Measurements from ENCODE around the gene FAM124A. TPM values are rescaled to one million over a fixed set of nuclear protein-coding genes. Genes with fewer than 3 reads are reported as not detected.

FAM124A gene
- total and polyA plus RNA-seq, 2 experiments from 2014 or later: 37.7 to 109 TPM

DNA sequence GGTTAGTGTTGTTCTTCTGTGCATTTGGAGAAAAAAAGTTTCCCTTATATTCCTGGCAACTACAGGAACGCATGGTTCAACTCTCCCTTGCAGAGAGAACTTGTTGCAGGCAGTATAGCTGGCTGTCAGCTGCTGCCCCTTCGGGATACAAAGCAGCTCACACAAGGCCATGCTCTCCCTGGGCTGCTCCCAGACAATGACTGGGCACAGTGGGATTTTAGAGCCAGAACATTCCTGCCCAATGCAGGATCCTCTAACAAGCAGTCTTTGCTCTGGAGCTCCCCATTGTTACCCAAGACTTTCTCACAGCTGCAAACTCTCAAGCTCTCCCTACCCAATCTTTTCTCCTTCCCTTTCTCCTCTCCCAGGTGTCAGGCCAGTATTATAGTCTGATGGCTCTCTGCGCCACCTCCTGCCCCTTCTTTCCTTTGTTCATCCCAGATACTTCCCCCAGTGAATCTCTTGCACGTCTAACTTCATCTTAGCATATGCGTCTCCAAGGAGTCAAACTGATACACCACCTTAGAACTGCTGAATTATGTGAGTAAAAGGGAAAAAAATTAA is 89.8 kb downstream of the FAM124A start:
- peak; percentile 95 for ATAC-seq

More for the DNA sequence above, 89.8 kb downstream of the FAM124A start:
- Mint-ChIP-seq H3K4me1 (peaks cover 31% of the 10 kb centered on the region), H3K27me3 (ENCODE audit: insufficient read depth, low read depth, poor library complexity) (peaks cover 11% of the 10 kb centered on the region), H3K36me3 (ENCODE audit: low read depth) (peaks cover 3% of the 10 kb centered on the region; the same call in 2 of the 3 replicates), H3K4me3 (no peak overlapping the region; the same call in 2 of the 3 replicates), H3K9me3 (peaks cover 3% of the 10 kb centered on the region; the same call in 2 of the 3 replicates), H3K27ac (peak overlapping the region; percentile 49)
- DNase-seq (ENCODE audit: low spot score): no peak
- Histone ChIP-seq H3K4me3 (no peak overlapping the region), H3K27ac (ENCODE audit: low read depth) (no peak overlapping the region), H3K36me3 (ENCODE audit: insufficient read depth) (no peaks in the 10 kb centered on the region), H3F3A (replicated peaks; ENCODE audit: low read depth) (no peaks in the 10 kb centered on the region), H3K4me2 (no peak overlapping the region), H3K4me1 (ENCODE audit: insufficient read depth) (peaks cover 25% of the 10 kb centered on the region), H3K27me3 (ENCODE audit: insufficient read depth) (no peaks in the 10 kb centered on the region), H2AFZ (no peak overlapping the region), H3K79me2 (replicated peaks; ENCODE audit: insufficient read depth) (no peaks in the 10 kb centered on the region), H3K9me2 (ENCODE audit: insufficient read depth) (0 out of 2 replicates have a peak, but pooled peaks cover 4% of the 10 kb centered on the region), H4K20me1 (replicated peaks; ENCODE audit: insufficient read depth) (no peaks in the 10 kb centered on the region)
- no peak for TF ChIP-seq NANOG (IDR thresholded peaks at IDR 0.05; ENCODE audit: borderline replicate concordance)
- no peak for TF ChIP-seq STAT1 (IDR thresholded peaks at IDR 0.05; ENCODE audit: unreplicated experiment)
- TF ChIP-seq JUNB (IDR thresholded peaks at IDR 0.05; ENCODE audit: unreplicated experiment): no peak
- no peak for TF ChIP-seq ZNF331 (CRISPR knock-in tag; IDR thresholded peaks at IDR 0.05; ENCODE audit: low read depth)
- TF ChIP-seq, protein P1, sequence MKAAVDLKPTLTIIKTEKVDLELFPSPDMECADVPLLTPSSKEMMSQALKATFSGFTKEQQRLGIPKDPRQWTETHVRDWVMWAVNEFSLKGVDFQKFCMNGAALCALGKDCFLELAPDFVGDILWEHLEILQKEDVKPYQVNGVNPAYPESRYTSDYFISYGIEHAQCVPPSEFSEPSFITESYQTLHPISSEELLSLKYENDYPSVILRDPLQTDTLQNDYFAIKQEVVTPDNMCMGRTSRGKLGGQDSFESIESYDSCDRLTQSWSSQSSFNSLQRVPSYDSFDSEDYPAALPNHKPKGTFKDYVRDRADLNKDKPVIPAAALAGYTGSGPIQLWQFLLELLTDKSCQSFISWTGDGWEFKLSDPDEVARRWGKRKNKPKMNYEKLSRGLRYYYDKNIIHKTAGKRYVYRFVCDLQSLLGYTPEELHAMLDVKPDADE (IDR thresholded peaks at IDR 0.05): no peak
- TF ChIP-seq ZNF114 (CRISPR knock-in tag; IDR thresholded peaks at IDR 0.05): no peak
- TF ChIP-seq POLR2AphosphoS5 (IDR thresholded peaks at IDR 0.05; ENCODE audit: low read depth): no peak
- TF ChIP-seq, protein P2, sequence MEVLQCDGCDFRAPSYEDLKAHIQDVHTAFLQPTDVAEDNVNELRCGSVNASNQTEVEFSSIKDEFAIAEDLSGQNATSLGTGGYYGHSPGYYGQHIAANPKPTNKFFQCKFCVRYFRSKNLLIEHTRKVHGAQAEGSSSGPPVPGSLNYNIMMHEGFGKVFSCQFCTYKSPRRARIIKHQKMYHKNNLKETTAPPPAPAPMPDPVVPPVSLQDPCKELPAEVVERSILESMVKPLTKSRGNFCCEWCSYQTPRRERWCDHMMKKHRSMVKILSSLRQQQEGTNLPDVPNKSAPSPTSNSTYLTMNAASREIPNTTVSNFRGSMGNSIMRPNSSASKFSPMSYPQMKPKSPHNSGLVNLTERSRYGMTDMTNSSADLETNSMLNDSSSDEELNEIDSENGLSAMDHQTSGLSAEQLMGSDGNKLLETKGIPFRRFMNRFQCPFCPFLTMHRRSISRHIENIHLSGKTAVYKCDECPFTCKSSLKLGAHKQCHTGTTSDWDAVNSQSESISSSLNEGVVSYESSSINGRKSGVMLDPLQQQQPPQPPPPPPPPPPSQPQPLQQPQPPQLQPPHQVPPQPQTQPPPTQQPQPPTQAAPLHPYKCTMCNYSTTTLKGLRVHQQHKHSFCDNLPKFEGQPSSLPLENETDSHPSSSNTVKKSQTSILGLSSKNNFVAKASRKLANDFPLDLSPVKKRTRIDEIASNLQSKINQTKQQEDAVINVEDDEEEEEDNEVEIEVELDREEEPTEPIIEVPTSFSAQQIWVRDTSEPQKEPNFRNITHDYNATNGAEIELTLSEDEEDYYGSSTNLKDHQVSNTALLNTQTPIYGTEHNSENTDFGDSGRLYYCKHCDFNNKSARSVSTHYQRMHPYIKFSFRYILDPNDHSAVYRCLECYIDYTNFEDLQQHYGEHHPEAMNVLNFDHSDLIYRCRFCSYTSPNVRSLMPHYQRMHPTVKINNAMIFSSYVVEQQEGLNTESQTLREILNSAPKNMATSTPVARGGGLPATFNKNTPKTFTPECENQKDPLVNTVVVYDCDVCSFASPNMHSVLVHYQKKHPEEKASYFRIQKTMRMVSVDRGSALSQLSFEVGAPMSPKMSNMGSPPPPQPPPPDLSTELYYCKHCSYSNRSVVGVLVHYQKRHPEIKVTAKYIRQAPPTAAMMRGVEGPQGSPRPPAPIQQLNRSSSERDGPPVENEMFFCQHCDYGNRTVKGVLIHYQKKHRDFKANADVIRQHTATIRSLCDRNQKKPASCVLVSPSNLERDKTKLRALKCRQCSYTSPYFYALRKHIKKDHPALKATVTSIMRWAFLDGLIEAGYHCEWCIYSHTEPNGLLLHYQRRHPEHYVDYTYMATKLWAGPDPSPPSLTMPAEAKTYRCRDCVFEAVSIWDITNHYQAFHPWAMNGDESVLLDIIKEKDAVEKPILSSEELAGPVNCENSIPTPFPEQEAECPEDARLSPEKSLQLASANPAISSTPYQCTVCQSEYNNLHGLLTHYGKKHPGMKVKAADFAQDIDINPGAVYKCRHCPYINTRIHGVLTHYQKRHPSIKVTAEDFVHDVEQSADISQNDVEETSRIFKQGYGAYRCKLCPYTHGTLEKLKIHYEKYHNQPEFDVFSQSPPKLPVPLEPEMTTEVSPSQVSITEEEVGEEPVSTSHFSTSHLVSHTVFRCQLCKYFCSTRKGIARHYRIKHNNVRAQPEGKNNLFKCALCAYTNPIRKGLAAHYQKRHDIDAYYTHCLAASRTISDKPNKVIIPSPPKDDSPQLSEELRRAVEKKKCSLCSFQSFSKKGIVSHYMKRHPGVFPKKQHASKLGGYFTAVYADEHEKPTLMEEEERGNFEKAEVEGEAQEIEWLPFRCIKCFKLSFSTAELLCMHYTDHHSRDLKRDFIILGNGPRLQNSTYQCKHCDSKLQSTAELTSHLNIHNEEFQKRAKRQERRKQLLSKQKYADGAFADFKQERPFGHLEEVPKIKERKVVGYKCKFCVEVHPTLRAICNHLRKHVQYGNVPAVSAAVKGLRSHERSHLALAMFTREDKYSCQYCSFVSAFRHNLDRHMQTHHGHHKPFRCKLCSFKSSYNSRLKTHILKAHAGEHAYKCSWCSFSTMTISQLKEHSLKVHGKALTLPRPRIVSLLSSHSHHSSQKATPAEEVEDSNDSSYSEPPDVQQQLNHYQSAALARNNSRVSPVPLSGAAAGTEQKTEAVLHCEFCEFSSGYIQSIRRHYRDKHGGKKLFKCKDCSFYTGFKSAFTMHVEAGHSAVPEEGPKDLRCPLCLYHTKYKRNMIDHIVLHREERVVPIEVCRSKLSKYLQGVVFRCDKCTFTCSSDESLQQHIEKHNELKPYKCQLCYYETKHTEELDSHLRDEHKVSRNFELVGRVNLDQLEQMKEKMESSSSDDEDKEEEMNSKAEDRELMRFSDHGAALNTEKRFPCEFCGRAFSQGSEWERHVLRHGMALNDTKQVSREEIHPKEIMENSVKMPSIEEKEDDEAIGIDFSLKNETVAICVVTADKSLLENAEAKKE (CRISPR knock-in tag; IDR thresholded peaks at IDR 0.05): no peak
- TF ChIP-seq, protein P3, sequence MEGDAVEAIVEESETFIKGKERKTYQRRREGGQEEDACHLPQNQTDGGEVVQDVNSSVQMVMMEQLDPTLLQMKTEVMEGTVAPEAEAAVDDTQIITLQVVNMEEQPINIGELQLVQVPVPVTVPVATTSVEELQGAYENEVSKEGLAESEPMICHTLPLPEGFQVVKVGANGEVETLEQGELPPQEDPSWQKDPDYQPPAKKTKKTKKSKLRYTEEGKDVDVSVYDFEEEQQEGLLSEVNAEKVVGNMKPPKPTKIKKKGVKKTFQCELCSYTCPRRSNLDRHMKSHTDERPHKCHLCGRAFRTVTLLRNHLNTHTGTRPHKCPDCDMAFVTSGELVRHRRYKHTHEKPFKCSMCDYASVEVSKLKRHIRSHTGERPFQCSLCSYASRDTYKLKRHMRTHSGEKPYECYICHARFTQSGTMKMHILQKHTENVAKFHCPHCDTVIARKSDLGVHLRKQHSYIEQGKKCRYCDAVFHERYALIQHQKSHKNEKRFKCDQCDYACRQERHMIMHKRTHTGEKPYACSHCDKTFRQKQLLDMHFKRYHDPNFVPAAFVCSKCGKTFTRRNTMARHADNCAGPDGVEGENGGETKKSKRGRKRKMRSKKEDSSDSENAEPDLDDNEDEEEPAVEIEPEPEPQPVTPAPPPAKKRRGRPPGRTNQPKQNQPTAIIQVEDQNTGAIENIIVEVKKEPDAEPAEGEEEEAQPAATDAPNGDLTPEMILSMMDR (conservative IDR thresholded peaks at IDR 0.05; ENCODE audit: low read depth in 2 of 2): no peak
- TF ChIP-seq, protein P4, sequence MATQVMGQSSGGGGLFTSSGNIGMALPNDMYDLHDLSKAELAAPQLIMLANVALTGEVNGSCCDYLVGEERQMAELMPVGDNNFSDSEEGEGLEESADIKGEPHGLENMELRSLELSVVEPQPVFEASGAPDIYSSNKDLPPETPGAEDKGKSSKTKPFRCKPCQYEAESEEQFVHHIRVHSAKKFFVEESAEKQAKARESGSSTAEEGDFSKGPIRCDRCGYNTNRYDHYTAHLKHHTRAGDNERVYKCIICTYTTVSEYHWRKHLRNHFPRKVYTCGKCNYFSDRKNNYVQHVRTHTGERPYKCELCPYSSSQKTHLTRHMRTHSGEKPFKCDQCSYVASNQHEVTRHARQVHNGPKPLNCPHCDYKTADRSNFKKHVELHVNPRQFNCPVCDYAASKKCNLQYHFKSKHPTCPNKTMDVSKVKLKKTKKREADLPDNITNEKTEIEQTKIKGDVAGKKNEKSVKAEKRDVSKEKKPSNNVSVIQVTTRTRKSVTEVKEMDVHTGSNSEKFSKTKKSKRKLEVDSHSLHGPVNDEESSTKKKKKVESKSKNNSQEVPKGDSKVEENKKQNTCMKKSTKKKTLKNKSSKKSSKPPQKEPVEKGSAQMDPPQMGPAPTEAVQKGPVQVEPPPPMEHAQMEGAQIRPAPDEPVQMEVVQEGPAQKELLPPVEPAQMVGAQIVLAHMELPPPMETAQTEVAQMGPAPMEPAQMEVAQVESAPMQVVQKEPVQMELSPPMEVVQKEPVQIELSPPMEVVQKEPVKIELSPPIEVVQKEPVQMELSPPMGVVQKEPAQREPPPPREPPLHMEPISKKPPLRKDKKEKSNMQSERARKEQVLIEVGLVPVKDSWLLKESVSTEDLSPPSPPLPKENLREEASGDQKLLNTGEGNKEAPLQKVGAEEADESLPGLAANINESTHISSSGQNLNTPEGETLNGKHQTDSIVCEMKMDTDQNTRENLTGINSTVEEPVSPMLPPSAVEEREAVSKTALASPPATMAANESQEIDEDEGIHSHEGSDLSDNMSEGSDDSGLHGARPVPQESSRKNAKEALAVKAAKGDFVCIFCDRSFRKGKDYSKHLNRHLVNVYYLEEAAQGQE (IDR thresholded peaks at IDR 0.05; ENCODE audit: unreplicated experiment): no peak
- no peak for TF ChIP-seq EZH2 (IDR thresholded peaks at IDR 0.05; ENCODE audit: low read depth, unreplicated experiment)
- TF ChIP-seq CREB1 (CRISPR knock-in tag; IDR thresholded peaks at IDR 0.05; ENCODE audit: low read depth): no peak
- TF ChIP-seq EZH2phosphoT487 (IDR thresholded peaks at IDR 0.05; ENCODE audit: unreplicated experiment): no peak
